ENCODE results near the gene PACC1. TPM values are rescaled to one million over a fixed set of nuclear protein-coding genes. Genes with fewer than 3 reads are reported as not detected.

PACC1 gene
- total RNA-seq, 1 experiment from 2014 or later = 17.6 TPM

DNA sequence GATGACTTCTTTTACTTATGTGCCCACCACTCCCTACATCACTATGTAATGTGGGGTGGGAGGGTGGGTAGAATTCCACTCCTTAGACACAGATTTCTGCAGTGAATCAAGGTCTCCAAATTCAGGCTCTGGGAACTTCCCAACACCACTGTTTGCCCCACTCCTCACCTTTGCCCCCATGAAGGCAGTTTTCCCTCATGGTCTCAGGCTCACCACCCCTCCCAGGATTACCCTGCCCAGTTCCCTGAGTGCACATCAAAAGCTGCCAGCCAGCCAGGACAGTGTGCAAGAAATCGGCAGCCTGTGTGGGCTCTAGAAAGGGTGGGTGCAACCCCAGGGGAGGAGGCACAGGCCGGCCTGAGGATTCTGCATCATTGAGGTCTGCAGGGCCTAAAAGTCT, 32.8 kb upstream of the PACC1 start (continued):
- TF ChIP-seq, protein P1, sequence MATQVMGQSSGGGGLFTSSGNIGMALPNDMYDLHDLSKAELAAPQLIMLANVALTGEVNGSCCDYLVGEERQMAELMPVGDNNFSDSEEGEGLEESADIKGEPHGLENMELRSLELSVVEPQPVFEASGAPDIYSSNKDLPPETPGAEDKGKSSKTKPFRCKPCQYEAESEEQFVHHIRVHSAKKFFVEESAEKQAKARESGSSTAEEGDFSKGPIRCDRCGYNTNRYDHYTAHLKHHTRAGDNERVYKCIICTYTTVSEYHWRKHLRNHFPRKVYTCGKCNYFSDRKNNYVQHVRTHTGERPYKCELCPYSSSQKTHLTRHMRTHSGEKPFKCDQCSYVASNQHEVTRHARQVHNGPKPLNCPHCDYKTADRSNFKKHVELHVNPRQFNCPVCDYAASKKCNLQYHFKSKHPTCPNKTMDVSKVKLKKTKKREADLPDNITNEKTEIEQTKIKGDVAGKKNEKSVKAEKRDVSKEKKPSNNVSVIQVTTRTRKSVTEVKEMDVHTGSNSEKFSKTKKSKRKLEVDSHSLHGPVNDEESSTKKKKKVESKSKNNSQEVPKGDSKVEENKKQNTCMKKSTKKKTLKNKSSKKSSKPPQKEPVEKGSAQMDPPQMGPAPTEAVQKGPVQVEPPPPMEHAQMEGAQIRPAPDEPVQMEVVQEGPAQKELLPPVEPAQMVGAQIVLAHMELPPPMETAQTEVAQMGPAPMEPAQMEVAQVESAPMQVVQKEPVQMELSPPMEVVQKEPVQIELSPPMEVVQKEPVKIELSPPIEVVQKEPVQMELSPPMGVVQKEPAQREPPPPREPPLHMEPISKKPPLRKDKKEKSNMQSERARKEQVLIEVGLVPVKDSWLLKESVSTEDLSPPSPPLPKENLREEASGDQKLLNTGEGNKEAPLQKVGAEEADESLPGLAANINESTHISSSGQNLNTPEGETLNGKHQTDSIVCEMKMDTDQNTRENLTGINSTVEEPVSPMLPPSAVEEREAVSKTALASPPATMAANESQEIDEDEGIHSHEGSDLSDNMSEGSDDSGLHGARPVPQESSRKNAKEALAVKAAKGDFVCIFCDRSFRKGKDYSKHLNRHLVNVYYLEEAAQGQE (IDR thresholded peaks at IDR 0.05; ENCODE audit: low read depth) = no peak
- no peak for TF ChIP-seq TCF7L2 (IDR thresholded peaks at IDR 0.05; ENCODE audit: borderline replicate concordance, extremely low read depth, insufficient read depth, insufficient read length)
- no peak for TF ChIP-seq ZNF274 (IDR thresholded peaks at IDR 0.05; ENCODE audit: low read depth, low read length)

DNA sequence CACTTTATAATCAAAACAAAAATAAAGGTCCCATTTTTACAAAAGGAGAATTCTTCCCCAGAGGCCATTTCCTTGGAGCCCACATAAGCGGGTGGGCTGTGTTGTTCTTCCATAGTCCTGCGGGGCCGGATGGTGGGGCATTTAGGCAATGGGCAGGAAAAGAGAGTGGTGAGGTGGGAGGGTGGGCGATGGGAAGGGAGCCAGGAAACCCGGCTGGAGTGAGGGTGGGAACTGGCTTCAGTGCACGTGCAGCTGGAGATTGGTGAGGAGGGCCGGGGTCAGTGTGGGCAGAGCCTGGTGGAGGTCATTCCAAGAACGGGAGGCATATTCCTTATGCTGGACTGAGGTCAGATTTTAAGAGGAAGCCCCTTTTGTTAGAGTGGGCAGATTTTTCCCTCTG, 31.6 kb upstream of the PACC1 start:
- intact Hi-C loops (cut with micrococcal nuclease) = no loop called here
- TF ChIP-seq POLR2A (IDR thresholded peaks at IDR 0.05; ENCODE audit: borderline replicate concordance, extremely low read depth, insufficient read depth, insufficient read length) (no peak), JUND (IDR thresholded peaks at IDR 0.05) (no peak), CBX3 (IDR thresholded peaks at IDR 0.05; ENCODE audit: low read depth) (no peak), TCF7L2 (IDR thresholded peaks at IDR 0.05; ENCODE audit: borderline replicate concordance, extremely low read depth, insufficient read depth, insufficient read length) (no peak), EGR1 (IDR thresholded peaks at IDR 0.05; ENCODE audit: low read depth) (no peak), EZH2phosphoT487 (IDR thresholded peaks at IDR 0.05; ENCODE audit: borderline replicate concordance) (no peak), CEBPB (IDR thresholded peaks at IDR 0.05; ENCODE audit: low read depth) (no peak), ZFX (IDR thresholded peaks at IDR 0.05) (no peak), YY1 (IDR thresholded peaks at IDR 0.05; ENCODE audit: extremely low read depth, insufficient replicate concordance, low read depth, low read length) (no peak), SRF (IDR thresholded peaks at IDR 0.05; ENCODE audit: low read depth) (no peak), SIN3A (IDR thresholded peaks at IDR 0.05; ENCODE audit: low read depth) (no peak), FOSL1 (IDR thresholded peaks at IDR 0.05; ENCODE audit: low read depth) (no peak), ZNF274 (IDR thresholded peaks at IDR 0.05; ENCODE audit: low read depth, low read length) (no peak), RAD21 (IDR thresholded peaks at IDR 0.05; ENCODE audit: low read depth) (no peak)
- TF ChIP-seq, protein P1 (IDR thresholded peaks at IDR 0.05; ENCODE audit: low read depth) = no peak
- TF ChIP-seq, protein P2, sequence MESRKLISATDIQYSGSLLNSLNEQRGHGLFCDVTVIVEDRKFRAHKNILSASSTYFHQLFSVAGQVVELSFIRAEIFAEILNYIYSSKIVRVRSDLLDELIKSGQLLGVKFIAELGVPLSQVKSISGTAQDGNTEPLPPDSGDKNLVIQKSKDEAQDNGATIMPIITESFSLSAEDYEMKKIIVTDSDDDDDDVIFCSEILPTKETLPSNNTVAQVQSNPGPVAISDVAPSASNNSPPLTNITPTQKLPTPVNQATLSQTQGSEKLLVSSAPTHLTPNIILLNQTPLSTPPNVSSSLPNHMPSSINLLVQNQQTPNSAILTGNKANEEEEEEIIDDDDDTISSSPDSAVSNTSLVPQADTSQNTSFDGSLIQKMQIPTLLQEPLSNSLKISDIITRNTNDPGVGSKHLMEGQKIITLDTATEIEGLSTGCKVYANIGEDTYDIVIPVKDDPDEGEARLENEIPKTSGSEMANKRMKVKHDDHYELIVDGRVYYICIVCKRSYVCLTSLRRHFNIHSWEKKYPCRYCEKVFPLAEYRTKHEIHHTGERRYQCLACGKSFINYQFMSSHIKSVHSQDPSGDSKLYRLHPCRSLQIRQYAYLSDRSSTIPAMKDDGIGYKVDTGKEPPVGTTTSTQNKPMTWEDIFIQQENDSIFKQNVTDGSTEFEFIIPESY (IDR thresholded peaks at IDR 0.05; ENCODE audit: extremely low read depth, insufficient replicate concordance, low read length) = no peak
- TF ChIP-seq, protein P3, sequence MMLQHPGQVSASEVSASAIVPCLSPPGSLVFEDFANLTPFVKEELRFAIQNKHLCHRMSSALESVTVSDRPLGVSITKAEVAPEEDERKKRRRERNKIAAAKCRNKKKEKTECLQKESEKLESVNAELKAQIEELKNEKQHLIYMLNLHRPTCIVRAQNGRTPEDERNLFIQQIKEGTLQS (IDR thresholded peaks at IDR 0.05) = no peak

More for the DNA sequence above, 31.6 kb upstream of the PACC1 start:
- Histone ChIP-seq H3K9me3 (ENCODE audit: control insufficient read depth in 1 of 2, insufficient read depth in 1 of 2, low read depth in 1 of 2, low read length in 2 of 2) (no peaks in the 10 kb centered on the region), H3K79me2 (ENCODE audit: insufficient read depth, low read length) (no peaks in the 10 kb centered on the region), H3K36me3 (ENCODE audit: control insufficient read depth in 1 of 2, insufficient read depth in 2 of 2, low read length in 2 of 2) (peaks cover 0 to 11% of the 10 kb centered on the region in 2 experiments; a peak in 1 of 4 replicates), H3K27me3 (ENCODE audit: insufficient read depth, low read length) (no peaks in the 10 kb centered on the region), H3K27ac (ENCODE audit: low read depth, low read length) (no peak overlapping the region), H2AFZ (ENCODE audit: low read depth, low read length, poor library complexity, severe bottlenecking) (no peak overlapping the region), H3K9me2 (ENCODE audit: insufficient read depth) (no peaks in the 10 kb centered on the region), H3K4me3 (replicated peaks in 1 of 2; ENCODE audit: low read depth in 1 of 2, low read length in 2 of 2) (no peak overlapping the region), H4K20me1 (ENCODE audit: insufficient read depth) (no peaks in the 10 kb centered on the region), H3K4me1 (ENCODE audit: control insufficient read depth in 1 of 2, insufficient read depth in 2 of 2, low read length in 2 of 2) (peaks cover 7 to 11% of the 10 kb centered on the region in 2 experiments; a peak in 3 of 4 replicates), H3K9ac (ENCODE audit: low read length) (no peak overlapping the region), H3K4me2 (ENCODE audit: low read length) (no peak overlapping the region)
- POLR2A ChIA-PET = no interaction called here
- CTCF ChIA-PET = interaction anchor here (1.1 kb wide), 1 partner anchor 10 kb away, joined by 3 read pairs; no protein-coding TSS in a partner anchor
- no TSS peak for BruUV-seq (replicated peaks)
- ATAC-seq (no peak), DNase-seq (ENCODE audit: low read depth, low spot score) (no peak)
- RAD21 ChIA-PET (ENCODE audit: low non-redundant PET in 1 of 2, low total read pairs in 2 of 2, uncharacterized antibody in 2 of 2, unreplicated experiment in 2 of 2) = no interaction called here

Measured in HCT116 (cell line).